ENCODE results near the gene SLC1A4. TPM values are rescaled to one million over a fixed set of nuclear protein-coding genes. Genes with fewer than 3 reads are reported as not detected.

The SLC1A4 gene
- total RNA-seq, 1 experiment from 2014 or later = 9.1 TPM

GRCh38 chr2:65026704-65027464 lies 37.7 kb downstream of the SLC1A4 start:
- H3F3A ChIP-seq (ENCODE audit: low read length, unreplicated experiment) = no peaks in the 10 kb centered on the region
- no peak overlapping the region for H3K27ac ChIP-seq (ENCODE audit: low read length)
- H3K4me2 ChIP-seq (ENCODE audit: low read length) = no peak overlapping the region
- no peaks in the 10 kb centered on the region for H3K9me2 ChIP-seq (replicated peaks; ENCODE audit: low read length)
- no peaks in the 10 kb centered on the region for H4K20me1 ChIP-seq (ENCODE audit: low read length)
- ATAC-seq = no peak
- H3K4me3 ChIP-seq (ENCODE audit: low read length) = no peak overlapping the region
- H3K79me2 ChIP-seq (ENCODE audit: low read length) = no peaks in the 10 kb centered on the region
- no TSS peak for BruUV-seq (replicated peaks)
- H3K27me3 ChIP-seq (ENCODE audit: low read length) = no peaks in the 10 kb centered on the region
- intact Hi-C loops (cut with micrococcal nuclease) = no loop called here
- DNase-seq = no peak
- CTCF ChIA-PET = no interaction called here
- peaks cover 10% of the 10 kb centered on the region for H3K4me1 ChIP-seq (ENCODE audit: insufficient read depth, low read length)
- TF ChIP-seq EZH2 (IDR thresholded peaks at IDR 0.05; ENCODE audit: low read length, unreplicated experiment) (no peak), EZH2phosphoT487 (IDR thresholded peaks at IDR 0.05; ENCODE audit: borderline replicate concordance, low read length) (no peak), CTCF (conservative IDR thresholded peaks at IDR 0.05; ENCODE audit: low read depth, low read length) (no peak)
- POLR2A ChIA-PET (ENCODE audit: unreplicated experiment) = no interaction called here
- no peaks in the 10 kb centered on the region for H3K9me3 ChIP-seq (ENCODE audit: low read length)
- no peak overlapping the region for H3K9ac ChIP-seq (ENCODE audit: low read length)
- H2AFZ ChIP-seq (ENCODE audit: low read length) = no peak overlapping the region
- no peaks in the 10 kb centered on the region for H3K36me3 ChIP-seq (ENCODE audit: low read depth, low read length)

DNA sequence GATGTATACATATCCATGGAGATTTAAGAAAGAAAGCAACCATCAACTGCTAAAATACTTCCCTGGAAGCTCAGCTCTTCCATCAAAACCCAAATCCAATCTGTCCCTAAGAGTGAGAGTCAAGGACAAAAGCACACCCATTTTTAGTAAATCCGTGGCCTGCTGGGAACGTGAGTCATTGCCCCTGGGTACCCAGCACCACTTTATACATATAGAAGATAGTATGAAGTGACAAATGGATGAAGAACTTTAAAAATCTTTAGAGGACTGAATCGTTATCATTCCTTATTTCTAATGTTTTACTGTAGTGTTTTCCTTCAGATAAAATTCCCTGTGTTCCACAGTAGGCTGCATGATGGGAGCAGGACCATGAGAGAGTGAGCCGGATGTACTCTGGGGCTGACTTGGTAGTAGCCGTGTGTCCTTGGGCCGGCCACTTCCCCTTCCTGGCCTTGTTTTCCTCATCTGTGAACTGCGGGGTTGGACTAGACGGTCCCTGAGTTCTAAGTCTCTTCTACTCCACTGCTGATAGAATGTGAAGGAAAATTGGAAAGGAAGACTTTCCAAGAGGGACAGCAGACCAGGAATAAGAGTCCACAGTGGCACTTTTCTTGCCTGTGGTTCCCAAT lies 38.5 kb downstream of the SLC1A4 start:
- H3K27me3 ChIP-seq (ENCODE audit: low read length) = no peaks in the 10 kb centered on the region
- H3K36me3 ChIP-seq (ENCODE audit: low read depth, low read length) = no peaks in the 10 kb centered on the region
- intact Hi-C loops (cut with micrococcal nuclease) = no loop called here
- H3K9me3 ChIP-seq (ENCODE audit: low read length) = no peaks in the 10 kb centered on the region
- ChIA-PET POLR2A (ENCODE audit: unreplicated experiment) (no interaction called here), CTCF (no interaction called here)
- H3K27ac ChIP-seq (ENCODE audit: low read length) = no peak overlapping the region
- BruUV-seq (replicated peaks) = no TSS peak
- H3K4me2 ChIP-seq (ENCODE audit: low read length) = no peak overlapping the region
- H3K9me2 ChIP-seq (replicated peaks; ENCODE audit: low read length) = no peaks in the 10 kb centered on the region
- H3K4me1 ChIP-seq (ENCODE audit: insufficient read depth, low read length) = peaks cover 17% of the 10 kb centered on the region
- H3K9ac ChIP-seq (ENCODE audit: low read length) = no peak overlapping the region
- H3K79me2 ChIP-seq (ENCODE audit: low read length) = no peaks in the 10 kb centered on the region
- H3F3A ChIP-seq (ENCODE audit: low read length, unreplicated experiment) = no peaks in the 10 kb centered on the region
- no peak for TF ChIP-seq CTCF (conservative IDR thresholded peaks at IDR 0.05; ENCODE audit: low read depth, low read length)
- no peak for TF ChIP-seq EZH2phosphoT487 (IDR thresholded peaks at IDR 0.05; ENCODE audit: borderline replicate concordance, low read length)
- no peak for TF ChIP-seq EZH2 (IDR thresholded peaks at IDR 0.05; ENCODE audit: low read length, unreplicated experiment)
- no peak overlapping the region for H3K4me3 ChIP-seq (ENCODE audit: low read length)
- ATAC-seq (no peak), DNase-seq (no peak)
- H2AFZ ChIP-seq (ENCODE audit: low read length) = no peak overlapping the region
- no peaks in the 10 kb centered on the region for H4K20me1 ChIP-seq (ENCODE audit: low read length)
